Testis (tissue), 3 donors: ENCODE measurements around the gene PCBP4. TPM values are rescaled to one million over a fixed set of nuclear protein-coding genes. Genes with fewer than 3 reads are reported as not detected.

Source experiments
- DNase-seq: peaks from one replicate; pipeline ENCODE4 v3.0.0-alpha.2; 2019
- H3K27ac ChIP-seq, 2 donors: fragments of 200-600 bp; sonication (generic); one replicate each; pipeline ENCODE4 v1.5.1; 2019
- H3K27me3 ChIP-seq: fragments of 200-600 bp; sonication (generic); one replicate; pipeline ENCODE4 v1.5.1; 2019
- H3K36me3 ChIP-seq: fragments of 200-600 bp; sonication (generic); one replicate; pipeline ENCODE4 v1.5.1; 2017; ENCODE audit warnings: low read depth; ENCODE audit errors: missing control alignments
- H3K4me1 ChIP-seq: fragments of 200-600 bp; sonication (generic); one replicate; pipeline ENCODE4 v1.5.1; 2019
- H3K4me3 ChIP-seq, 2 donors: fragments of 200-600 bp; sonication (generic); one replicate each; pipeline ENCODE4 v1.5.1; 2017 to 2019
- H3K9me3 ChIP-seq: fragments of 200-600 bp; sonication (generic); one replicate; pipeline ENCODE4 v1.5.1; 2017
- POLR2A ChIP-seq: fragments of 450-650 bp; IDR thresholded peaks from one replicate; pipeline ENCODE4 v1.6.1; 2017; ENCODE audit warnings: antibody characterized with exemption, mild to moderate bottlenecking, moderate library complexity
- WGBS, 2 donors: methylation state at CpG; one replicate each; pipeline ENCODE4 v1.1.5; 2018; 5-methylcytosine and 5-hydroxymethylcytosine counted together
- intact Hi-C: fragments of 100-400 bp; cut with DNase I; formaldehyde crosslinking; loops from one replicate; pipeline ENCODE4 v1.15.1; 2023; ENCODE audit warnings: low total_unique reads
- polyA plus RNA-seq: library from polyadenylated mRNA; stranded (reverse); fragments of 350-450 nt; fragmentation: Illumina TruSeq; extraction: RNeasy Lipid Tissue Mini Kit (QIAGEN cat#74804); gene quantifications from one replicate; pipeline ENCODE4 v1.2.3, GENCODE V29; 2014; ENCODE audit warnings: low read depth, low replicate concordance; ENCODE audit not compliant: insufficient read depth
- total RNA-seq, 2 donors: library from RNA; depleted of rRNA; stranded (reverse); fragments of >200 nt; gene quantifications; one replicate each; pipeline ENCODE4 v1.2.3, GENCODE V29; 2016
- TF ChIP-seq, protein P1 (sequence below), 3 experiments: fragments of 450-650 bp in 2 of 3; fragments of 200-600 bp in 1 of 3; sonication (generic) in 1 of 3; IDR thresholded peaks; one replicate each; pipeline ENCODE4 v1.5.1; 2016 to 2019; ENCODE audit warnings: antibody characterized with exemption in 3 of 3, mild to moderate bottlenecking in 2 of 3, moderate library complexity in 1 of 3

PCBP4 gene
- total and polyA plus RNA-seq, 3 donors from 2014 or later = 35.8 to 54.1 (median 47.1) TPM

DNA sequence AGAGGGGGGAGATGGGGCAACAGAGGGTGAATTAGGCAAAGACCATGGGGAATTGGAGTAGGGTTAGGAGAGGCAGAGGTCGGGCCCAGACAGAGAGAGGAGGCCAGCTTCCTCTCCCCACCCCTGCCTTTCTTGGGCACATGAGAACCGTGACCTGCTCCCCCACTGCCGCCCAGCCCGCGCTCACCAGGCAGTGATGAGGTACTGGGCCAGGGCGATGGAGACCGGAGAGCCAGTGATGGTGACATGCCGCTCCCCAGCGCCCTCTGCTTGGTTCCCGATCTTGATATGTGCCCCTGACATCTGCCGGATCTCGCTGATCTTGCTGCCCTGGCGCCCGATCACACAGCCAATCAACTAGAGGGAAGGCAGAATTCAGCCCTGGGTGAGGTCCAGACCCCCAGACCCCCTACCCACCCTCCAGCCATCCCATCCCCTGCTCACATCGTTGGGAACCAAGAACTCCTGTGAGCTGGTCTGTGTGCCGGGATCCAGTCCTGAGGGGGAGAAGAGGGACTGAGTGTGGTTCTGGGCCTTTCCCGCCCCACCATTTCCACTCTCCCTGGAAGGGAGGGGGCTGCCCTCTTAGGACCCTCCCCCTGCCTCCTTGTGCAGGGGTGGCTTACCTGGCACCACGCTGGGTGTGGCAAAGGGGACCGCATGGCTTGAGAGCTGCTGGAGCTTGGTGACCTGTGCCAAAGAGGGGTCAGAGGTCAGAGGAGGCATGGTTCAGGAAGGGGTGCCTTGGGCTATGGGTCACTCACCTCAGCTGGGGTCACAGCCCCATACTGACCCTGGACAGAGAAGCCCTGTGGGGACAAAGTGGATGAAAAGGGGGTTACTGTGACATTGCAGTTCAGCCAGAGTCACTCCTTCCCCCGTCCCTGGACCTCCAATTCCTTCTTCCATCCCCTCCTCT, 8.4 kb downstream of the PCBP4 start:
- no peaks in the 10 kb centered on the region for H3K9me3 ChIP-seq
- no peak overlapping the region for H3K27ac ChIP-seq
- H3K4me3 ChIP-seq = no peak overlapping the region
- intact Hi-C loops = no loop called here
- 95 to 96% methylated on average over 16 to 20 of the region's 20 CpGs for WGBS, 2 donors
- H3K36me3 ChIP-seq = no peaks in the 10 kb centered on the region
- H3K4me1 ChIP-seq = peaks cover 32% of the 10 kb centered on the region
- DNase-seq = no peak
- H3K27me3 ChIP-seq = no peaks in the 10 kb centered on the region
- TF ChIP-seq, protein P1, sequence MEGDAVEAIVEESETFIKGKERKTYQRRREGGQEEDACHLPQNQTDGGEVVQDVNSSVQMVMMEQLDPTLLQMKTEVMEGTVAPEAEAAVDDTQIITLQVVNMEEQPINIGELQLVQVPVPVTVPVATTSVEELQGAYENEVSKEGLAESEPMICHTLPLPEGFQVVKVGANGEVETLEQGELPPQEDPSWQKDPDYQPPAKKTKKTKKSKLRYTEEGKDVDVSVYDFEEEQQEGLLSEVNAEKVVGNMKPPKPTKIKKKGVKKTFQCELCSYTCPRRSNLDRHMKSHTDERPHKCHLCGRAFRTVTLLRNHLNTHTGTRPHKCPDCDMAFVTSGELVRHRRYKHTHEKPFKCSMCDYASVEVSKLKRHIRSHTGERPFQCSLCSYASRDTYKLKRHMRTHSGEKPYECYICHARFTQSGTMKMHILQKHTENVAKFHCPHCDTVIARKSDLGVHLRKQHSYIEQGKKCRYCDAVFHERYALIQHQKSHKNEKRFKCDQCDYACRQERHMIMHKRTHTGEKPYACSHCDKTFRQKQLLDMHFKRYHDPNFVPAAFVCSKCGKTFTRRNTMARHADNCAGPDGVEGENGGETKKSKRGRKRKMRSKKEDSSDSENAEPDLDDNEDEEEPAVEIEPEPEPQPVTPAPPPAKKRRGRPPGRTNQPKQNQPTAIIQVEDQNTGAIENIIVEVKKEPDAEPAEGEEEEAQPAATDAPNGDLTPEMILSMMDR (IDR thresholded peaks at IDR 0.05) = no peak
- no peak for TF ChIP-seq POLR2A

DNA sequence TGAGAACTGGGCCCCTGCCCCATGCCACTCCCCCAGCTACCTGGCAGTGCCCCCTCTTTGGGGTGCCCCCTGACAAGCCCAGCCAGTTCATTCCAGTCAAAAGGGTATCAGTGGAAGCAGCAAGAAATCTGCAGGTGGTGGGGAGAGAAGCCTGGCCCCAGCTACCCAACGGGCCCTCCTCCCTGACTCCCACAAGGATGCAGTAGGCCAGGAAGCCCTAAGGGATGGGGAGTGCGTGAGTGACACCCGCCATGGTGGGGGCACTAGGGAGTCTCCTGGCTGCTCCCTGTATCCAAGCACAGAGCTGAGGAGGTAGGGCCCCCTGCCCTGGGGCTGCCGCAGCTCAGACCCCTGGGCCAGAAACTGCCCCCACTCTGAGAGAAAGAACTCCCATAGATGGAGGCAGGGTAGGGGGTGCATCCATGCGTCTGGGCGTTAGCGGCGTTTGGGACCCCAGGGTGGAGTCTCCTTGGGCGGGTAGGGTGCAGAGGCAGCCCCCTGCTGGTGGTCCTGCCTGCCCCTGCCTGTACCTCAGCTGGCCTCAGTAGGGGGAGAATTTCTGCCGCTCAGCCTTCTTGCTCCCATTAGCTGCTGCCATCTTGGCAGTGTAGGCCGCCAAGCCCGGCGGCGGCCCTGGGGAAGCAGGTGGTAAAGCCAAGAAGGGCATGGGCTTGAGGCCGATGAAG, 9.6 kb downstream of the PCBP4 start:
- H3K27me3 ChIP-seq = no peaks in the 10 kb centered on the region
- intact Hi-C loops = no loop called here
- WGBS, 2 donors = 91 to 93% methylated on average over 10 to 15 of the region's 15 CpGs
- TF ChIP-seq, protein P1 (IDR thresholded peaks at IDR 0.05) = no peak
- no peak for TF ChIP-seq POLR2A
- no peak overlapping the region for H3K27ac ChIP-seq
- H3K9me3 ChIP-seq = no peaks in the 10 kb centered on the region
- no peak overlapping the region for H3K4me3 ChIP-seq
- DNase-seq = no peak
- no peaks in the 10 kb centered on the region for H3K36me3 ChIP-seq
- H3K4me1 ChIP-seq = peaks cover 20% of the 10 kb centered on the region

DNA sequence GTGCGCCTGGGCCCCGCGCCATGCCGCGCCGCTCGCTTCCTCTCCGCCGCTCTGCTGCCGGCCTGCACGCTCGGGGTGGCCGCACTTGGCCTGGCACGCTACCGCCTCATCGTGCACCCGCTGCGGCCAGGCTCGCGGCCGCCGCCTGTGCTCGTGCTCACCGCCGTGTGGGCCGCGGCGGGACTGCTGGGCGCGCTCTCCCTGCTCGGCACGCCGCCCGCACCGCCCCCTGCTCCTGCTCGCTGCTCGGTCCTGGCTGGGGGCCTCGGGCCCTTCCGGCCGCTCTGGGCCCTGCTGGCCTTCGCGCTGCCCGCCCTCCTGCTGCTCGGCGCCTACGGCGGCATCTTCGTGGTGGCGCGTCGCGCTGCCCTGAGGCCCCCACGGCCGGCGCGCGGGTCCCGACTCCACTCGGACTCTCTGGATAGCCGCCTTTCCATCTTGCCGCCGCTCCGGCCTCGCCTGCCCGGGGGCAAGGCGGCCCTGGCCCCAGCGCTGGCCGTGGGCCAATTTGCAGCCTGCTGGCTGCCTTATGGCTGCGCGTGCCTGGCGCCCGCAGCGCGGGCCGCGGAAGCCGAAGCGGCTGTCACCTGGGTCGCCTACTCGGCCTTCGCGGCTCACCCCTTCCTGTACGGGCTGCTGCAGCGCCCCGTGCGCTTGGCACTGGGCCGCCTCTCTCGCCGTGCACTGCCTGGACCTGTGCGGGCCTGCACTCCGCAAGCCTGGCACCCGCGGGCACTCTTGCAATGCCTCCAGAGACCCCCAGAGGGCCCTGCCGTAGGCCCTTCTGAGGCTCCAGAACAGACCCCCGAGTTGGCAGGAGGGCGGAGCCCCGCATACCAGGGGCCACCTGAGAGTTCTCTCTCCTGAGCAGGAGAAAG, 11.1 kb downstream of the PCBP4 start:
- Histone ChIP-seq H3K4me3 (peak overlapping the region; percentile 44 to 57), H3K27me3 (no peaks in the 10 kb centered on the region), H3K27ac (peak overlapping the region in 1 of 2 donors; percentile 51), H3K9me3 (no peaks in the 10 kb centered on the region), H3K4me1 (peaks cover 7% of the 10 kb centered on the region), H3K36me3 (no peaks in the 10 kb centered on the region)
- intact Hi-C loops = no loop called here
- TF ChIP-seq, protein P1 (IDR thresholded peaks at IDR 0.05) = peak; percentile 7 to 50 (median 44)
- TF ChIP-seq POLR2A = no peak
- peak; percentile 63 for DNase-seq
- 7 to 20% methylated on average over 1 to 86 of the region's 97 CpGs for WGBS, 2 donors

DNA sequence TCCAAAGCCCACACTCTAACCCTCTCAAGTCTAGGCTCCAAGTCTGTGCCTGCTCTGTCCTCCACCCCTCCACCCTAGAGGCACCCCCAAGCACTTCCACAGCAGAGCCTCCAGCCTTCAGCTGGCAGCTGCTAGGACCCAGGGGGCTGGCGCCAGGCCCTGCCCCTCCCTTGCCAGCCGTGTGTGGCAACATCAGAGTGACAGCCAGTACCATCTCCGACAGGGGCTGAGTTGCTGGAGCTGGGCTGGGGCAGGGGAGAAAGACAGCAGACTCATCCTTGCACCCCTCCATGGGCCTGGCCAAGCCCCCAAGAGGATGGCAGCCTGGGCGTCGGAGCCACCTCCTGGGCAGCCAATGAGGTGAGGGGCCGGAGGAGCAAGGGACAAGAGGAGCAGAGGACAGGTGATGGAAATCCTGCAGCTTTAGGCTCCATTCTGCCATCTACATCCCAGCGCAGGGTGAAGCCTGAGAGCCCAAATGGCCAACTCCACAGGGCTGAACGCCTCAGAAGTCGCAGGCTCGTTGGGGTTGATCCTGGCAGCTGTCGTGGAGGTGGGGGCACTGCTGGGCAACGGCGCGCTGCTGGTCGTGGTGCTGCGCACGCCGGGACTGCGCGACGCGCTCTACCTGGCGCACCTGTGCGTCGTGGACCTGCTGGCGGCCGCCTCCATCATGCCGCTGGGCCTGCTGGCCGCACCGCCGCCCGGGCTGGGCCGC, 11.9 kb downstream of the PCBP4 start, which contains the start of gene GPR62:
GPR62 (plus strand) TSS at position 207 of the 718 bp plus-strand sequence; CDS start at position 479, 272 bp downstream.
- H3K4me3 ChIP-seq = peak within 1 kb of the TSS; percentile 44 to 57
- DNase-seq = no peak
- no peaks in the 10 kb centered on the region for H3K9me3 ChIP-seq
- peaks cover 7% of the 10 kb centered on the region for H3K4me1 ChIP-seq
- H3K27me3 ChIP-seq = no peaks in the 10 kb centered on the region
- 23 to 27% methylated on average over 11 to 31 of the region's 33 CpGs for WGBS, 2 donors
- no peaks in the 10 kb centered on the region for H3K36me3 ChIP-seq
- peak within 1 kb of the TSS in 1 of 2 donors; percentile 51 for H3K27ac ChIP-seq
- TF ChIP-seq, protein P1 (IDR thresholded peaks at IDR 0.05) = no peak
- TF ChIP-seq POLR2A = no peak
- intact Hi-C loops = no loop called here
